ENCODE measurements around the gene CRYGB.

DNA sequence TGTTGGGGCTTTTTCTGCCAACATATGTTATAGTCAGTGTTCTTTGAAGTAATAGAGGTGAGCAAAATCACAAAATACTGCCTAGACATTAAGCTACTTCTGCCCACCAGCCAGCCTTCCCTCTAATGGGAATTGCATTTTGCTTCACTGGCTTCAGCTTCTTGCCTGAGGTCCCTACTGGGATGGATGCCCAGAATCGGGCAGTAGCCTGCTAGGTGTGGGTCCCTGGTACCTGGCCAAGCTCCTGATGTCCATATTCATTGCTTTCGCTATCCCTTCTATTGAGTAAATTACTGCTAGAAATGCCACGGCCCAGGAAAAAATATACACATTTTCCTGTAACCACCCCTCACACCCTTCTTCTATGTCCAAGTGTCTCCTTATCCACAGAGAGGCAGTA is 48.6 kb downstream of the CRYGB start:
- no peak for TF ChIP-seq ARID2 (CRISPR knock-in tag; IDR thresholded peaks at IDR 0.05; ENCODE audit: borderline replicate concordance)
- TF ChIP-seq PHF21A (CRISPR knock-in tag; IDR thresholded peaks at IDR 0.05): no peak
- TF ChIP-seq, protein P1, sequence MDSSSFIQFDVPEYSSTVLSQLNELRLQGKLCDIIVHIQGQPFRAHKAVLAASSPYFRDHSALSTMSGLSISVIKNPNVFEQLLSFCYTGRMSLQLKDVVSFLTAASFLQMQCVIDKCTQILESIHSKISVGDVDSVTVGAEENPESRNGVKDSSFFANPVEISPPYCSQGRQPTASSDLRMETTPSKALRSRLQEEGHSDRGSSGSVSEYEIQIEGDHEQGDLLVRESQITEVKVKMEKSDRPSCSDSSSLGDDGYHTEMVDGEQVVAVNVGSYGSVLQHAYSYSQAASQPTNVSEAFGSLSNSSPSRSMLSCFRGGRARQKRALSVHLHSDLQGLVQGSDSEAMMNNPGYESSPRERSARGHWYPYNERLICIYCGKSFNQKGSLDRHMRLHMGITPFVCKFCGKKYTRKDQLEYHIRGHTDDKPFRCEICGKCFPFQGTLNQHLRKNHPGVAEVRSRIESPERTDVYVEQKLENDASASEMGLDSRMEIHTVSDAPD (CRISPR knock-in tag; IDR thresholded peaks at IDR 0.05): no peak
- TF ChIP-seq, protein P2, sequence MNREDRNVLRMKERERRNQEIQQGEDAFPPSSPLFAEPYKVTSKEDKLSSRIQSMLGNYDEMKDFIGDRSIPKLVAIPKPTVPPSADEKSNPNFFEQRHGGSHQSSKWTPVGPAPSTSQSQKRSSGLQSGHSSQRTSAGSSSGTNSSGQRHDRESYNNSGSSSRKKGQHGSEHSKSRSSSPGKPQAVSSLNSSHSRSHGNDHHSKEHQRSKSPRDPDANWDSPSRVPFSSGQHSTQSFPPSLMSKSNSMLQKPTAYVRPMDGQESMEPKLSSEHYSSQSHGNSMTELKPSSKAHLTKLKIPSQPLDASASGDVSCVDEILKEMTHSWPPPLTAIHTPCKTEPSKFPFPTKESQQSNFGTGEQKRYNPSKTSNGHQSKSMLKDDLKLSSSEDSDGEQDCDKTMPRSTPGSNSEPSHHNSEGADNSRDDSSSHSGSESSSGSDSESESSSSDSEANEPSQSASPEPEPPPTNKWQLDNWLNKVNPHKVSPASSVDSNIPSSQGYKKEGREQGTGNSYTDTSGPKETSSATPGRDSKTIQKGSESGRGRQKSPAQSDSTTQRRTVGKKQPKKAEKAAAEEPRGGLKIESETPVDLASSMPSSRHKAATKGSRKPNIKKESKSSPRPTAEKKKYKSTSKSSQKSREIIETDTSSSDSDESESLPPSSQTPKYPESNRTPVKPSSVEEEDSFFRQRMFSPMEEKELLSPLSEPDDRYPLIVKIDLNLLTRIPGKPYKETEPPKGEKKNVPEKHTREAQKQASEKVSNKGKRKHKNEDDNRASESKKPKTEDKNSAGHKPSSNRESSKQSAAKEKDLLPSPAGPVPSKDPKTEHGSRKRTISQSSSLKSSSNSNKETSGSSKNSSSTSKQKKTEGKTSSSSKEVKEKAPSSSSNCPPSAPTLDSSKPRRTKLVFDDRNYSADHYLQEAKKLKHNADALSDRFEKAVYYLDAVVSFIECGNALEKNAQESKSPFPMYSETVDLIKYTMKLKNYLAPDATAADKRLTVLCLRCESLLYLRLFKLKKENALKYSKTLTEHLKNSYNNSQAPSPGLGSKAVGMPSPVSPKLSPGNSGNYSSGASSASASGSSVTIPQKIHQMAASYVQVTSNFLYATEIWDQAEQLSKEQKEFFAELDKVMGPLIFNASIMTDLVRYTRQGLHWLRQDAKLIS (CRISPR knock-in tag; IDR thresholded peaks at IDR 0.05): no peak
- no peak for TF ChIP-seq MXI1 (IDR thresholded peaks at IDR 0.05; ENCODE audit: borderline replicate concordance, low read depth, low read length)
- TF ChIP-seq ZNF879 (CRISPR knock-in tag; IDR thresholded peaks at IDR 0.05): no peak
- TF ChIP-seq, protein P3, sequence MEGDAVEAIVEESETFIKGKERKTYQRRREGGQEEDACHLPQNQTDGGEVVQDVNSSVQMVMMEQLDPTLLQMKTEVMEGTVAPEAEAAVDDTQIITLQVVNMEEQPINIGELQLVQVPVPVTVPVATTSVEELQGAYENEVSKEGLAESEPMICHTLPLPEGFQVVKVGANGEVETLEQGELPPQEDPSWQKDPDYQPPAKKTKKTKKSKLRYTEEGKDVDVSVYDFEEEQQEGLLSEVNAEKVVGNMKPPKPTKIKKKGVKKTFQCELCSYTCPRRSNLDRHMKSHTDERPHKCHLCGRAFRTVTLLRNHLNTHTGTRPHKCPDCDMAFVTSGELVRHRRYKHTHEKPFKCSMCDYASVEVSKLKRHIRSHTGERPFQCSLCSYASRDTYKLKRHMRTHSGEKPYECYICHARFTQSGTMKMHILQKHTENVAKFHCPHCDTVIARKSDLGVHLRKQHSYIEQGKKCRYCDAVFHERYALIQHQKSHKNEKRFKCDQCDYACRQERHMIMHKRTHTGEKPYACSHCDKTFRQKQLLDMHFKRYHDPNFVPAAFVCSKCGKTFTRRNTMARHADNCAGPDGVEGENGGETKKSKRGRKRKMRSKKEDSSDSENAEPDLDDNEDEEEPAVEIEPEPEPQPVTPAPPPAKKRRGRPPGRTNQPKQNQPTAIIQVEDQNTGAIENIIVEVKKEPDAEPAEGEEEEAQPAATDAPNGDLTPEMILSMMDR (CRISPR knock-in tag; IDR thresholded peaks at IDR 0.05): no peak
- no peak for TF ChIP-seq ZNF124 (CRISPR knock-in tag; IDR thresholded peaks at IDR 0.05)
- TF ChIP-seq NFIC (IDR thresholded peaks at IDR 0.05; ENCODE audit: low read length): no peak
- TF ChIP-seq EZH2 (conservative IDR thresholded peaks at IDR 0.05; ENCODE audit: low read depth, low read length): no peak
- no peak for TF ChIP-seq BORCS8-MEF2B (CRISPR knock-in tag; IDR thresholded peaks at IDR 0.05)
- no peak for TF ChIP-seq EP300 (IDR thresholded peaks at IDR 0.05; ENCODE audit: low read depth in 2 of 2, low read length in 2 of 2)
- TF ChIP-seq EP300 (CRISPR knock-in tag; IDR thresholded peaks at IDR 0.05; ENCODE audit: borderline replicate concordance): no peak
- TF ChIP-seq TSC22D2 (CRISPR knock-in tag; IDR thresholded peaks at IDR 0.05; ENCODE audit: borderline replicate concordance): no peak
- no peak for TF ChIP-seq PHB2 (IDR thresholded peaks at IDR 0.05; ENCODE audit: partially characterized antibody)

Measured in HepG2 (cell line).